H9 (cell line): ENCODE measurements around the gene CEP128. TPM values are rescaled to one million over a fixed set of nuclear protein-coding genes. Genes with fewer than 3 reads are reported as not detected.

Experiments used
- DNase-seq: peaks from one replicate; pipeline ENCODE4 v3.0.0-alpha.2; 2017
- H2AFZ ChIP-seq: one replicate; pipeline ENCODE4 v1.6.1; 2013; ENCODE audit warnings: mild to moderate bottlenecking, low read length, control low read depth, moderate library complexity
- H2AK5ac ChIP-seq: 2 replicates; pipeline ENCODE4 v1.6.1; 2013; ENCODE audit warnings: low read length, control low read depth, mixed read lengths; ENCODE audit not compliant: insufficient read length
- H2BK120ac ChIP-seq: one replicate; pipeline ENCODE4 v1.6.1; 2013; ENCODE audit warnings: low read depth, mild to moderate bottlenecking, low read length, control low read depth, inconsistent platforms; ENCODE audit not compliant: poor library complexity, severe bottlenecking
- H2BK12ac ChIP-seq: 2 replicates; pipeline ENCODE4 v1.6.1; 2013; ENCODE audit warnings: low read length, control low read depth, mixed read lengths, low read depth; ENCODE audit not compliant: insufficient read length
- H2BK15ac ChIP-seq: 2 replicates; pipeline ENCODE4 v1.6.1; 2013; ENCODE audit warnings: low read depth, low read length, control low read depth
- H2BK20ac ChIP-seq: one replicate; pipeline ENCODE4 v1.6.1; 2013; ENCODE audit warnings: low read depth, mild to moderate bottlenecking, low read length, control low read depth, inconsistent platforms; ENCODE audit not compliant: poor library complexity, severe bottlenecking
- H2BK5ac ChIP-seq: 2 replicates; pipeline ENCODE4 v1.6.1; 2013; ENCODE audit warnings: low read length, control low read depth, mixed read lengths; ENCODE audit not compliant: insufficient read length
- H3K14ac ChIP-seq: 2 replicates; pipeline ENCODE4 v1.6.1; 2013; ENCODE audit warnings: low read length, control low read depth; ENCODE audit not compliant: insufficient read depth
- H3K18ac ChIP-seq: 2 replicates; pipeline ENCODE4 v1.6.1; 2013; ENCODE audit warnings: low read depth, mild to moderate bottlenecking, mixed read lengths, low read length, control low read depth; ENCODE audit not compliant: insufficient read length
- H3K23ac ChIP-seq: 2 replicates; pipeline ENCODE4 v1.6.1; 2013; ENCODE audit warnings: low read length, control low read depth, mixed read lengths, low read depth; ENCODE audit not compliant: insufficient read length
- H3K23me2 ChIP-seq: 2 replicates; pipeline ENCODE4 v1.6.1; 2013; ENCODE audit warnings: low read depth, mild to moderate bottlenecking, mixed read lengths, low read length, control low read depth; ENCODE audit not compliant: insufficient read length, poor library complexity, severe bottlenecking
- H3K27ac ChIP-seq: 2 replicates; pipeline ENCODE4 v1.5.1; 2013; ENCODE audit warnings: low read length, control low read depth, mixed read lengths, low read depth; ENCODE audit not compliant: insufficient read length
- H3K27me3 ChIP-seq: 2 replicates; pipeline ENCODE4 v1.6.1; 2013; ENCODE audit warnings: low read length, control low read depth, inconsistent platforms; ENCODE audit not compliant: insufficient read depth
- H3K4ac ChIP-seq: 2 replicates; pipeline ENCODE4 v1.6.1; 2013; ENCODE audit warnings: low read depth, mild to moderate bottlenecking, control low read depth, inconsistent platforms, low read length, moderate library complexity
- H3K4me1 ChIP-seq: 2 replicates; pipeline ENCODE4 v1.6.1; 2013; ENCODE audit warnings: low read length, control low read depth, inconsistent platforms; ENCODE audit not compliant: insufficient read depth
- H3K4me2 ChIP-seq: 2 replicates; pipeline ENCODE4 v1.6.1; 2013; ENCODE audit warnings: low read length, control low read depth, mixed read lengths; ENCODE audit not compliant: insufficient read length, insufficient read depth
- H3K56ac ChIP-seq: 2 replicates; pipeline ENCODE4 v1.6.1; 2013; ENCODE audit warnings: low read depth, mild to moderate bottlenecking, mixed read lengths, low read length, control low read depth; ENCODE audit not compliant: insufficient read length
- H3K79me1 ChIP-seq: 2 replicates; pipeline ENCODE4 v1.6.1; 2013; ENCODE audit warnings: low read depth, mild to moderate bottlenecking, moderate library complexity, low read length, control low read depth, inconsistent platforms; ENCODE audit not compliant: insufficient read depth, poor library complexity, severe bottlenecking
- H3K79me2 ChIP-seq: 2 replicates; pipeline ENCODE4 v1.6.1; 2013; ENCODE audit warnings: low read length, control low read depth, inconsistent platforms; ENCODE audit not compliant: insufficient read depth
- H3K9ac ChIP-seq: 2 replicates; pipeline ENCODE4 v1.6.1; 2013; ENCODE audit warnings: low read length, control low read depth, mixed read lengths; ENCODE audit not compliant: insufficient read length; ENCODE audit errors: extremely low read depth
- H3K9me3 ChIP-seq: one replicate; pipeline ENCODE4 v1.6.1; 2013; ENCODE audit warnings: low read depth, low read length, inconsistent platforms; ENCODE audit not compliant: control insufficient read depth
- H3T11ph ChIP-seq: one replicate; pipeline ENCODE4 v1.6.1; 2013; ENCODE audit warnings: mild to moderate bottlenecking, low read length, control low read depth, inconsistent platforms
- H4K20me1 ChIP-seq: one replicate; pipeline ENCODE4 v1.6.1; 2013; ENCODE audit not compliant: control insufficient read depth, insufficient read length, insufficient read depth
- H4K5ac ChIP-seq: 2 replicates; pipeline ENCODE4 v1.6.1; 2013; ENCODE audit warnings: low read depth, mild to moderate bottlenecking, mixed read lengths, low read length, control low read depth; ENCODE audit not compliant: insufficient read length
- H4K8ac ChIP-seq: replicated peaks from 2 replicates; pipeline ENCODE4 v1.6.1; 2013; ENCODE audit warnings: low read length, control low read depth, mixed read lengths, low read depth; ENCODE audit not compliant: insufficient read length
- H4K91ac ChIP-seq: 2 replicates; pipeline ENCODE4 v1.6.1; 2013; ENCODE audit warnings: low read depth, mild to moderate bottlenecking, moderate library complexity, mixed read lengths, low read length, control low read depth; ENCODE audit not compliant: insufficient read length
- H3K27ac Mint-ChIP-seq, 3 experiments: 2 replicates in 2 of 3; 3 replicates in 1 of 3; pipeline ENCODE4 v1.8.0; 2020 to 2021; ENCODE audit warnings: mixed read lengths in 3 of 3, mild to moderate bottlenecking in 1 of 3, moderate library complexity in 1 of 3
- H3K27me3 Mint-ChIP-seq: 2 replicates; pipeline ENCODE4 v1.8.0; 2021; ENCODE audit warnings: low read depth, mild to moderate bottlenecking, moderate library complexity, mixed read lengths
- H3K36me3 Mint-ChIP-seq, 3 experiments: 2 replicates in 2 of 3; 3 replicates in 1 of 3; pipeline ENCODE4 v1.8.0; 2020 to 2021; ENCODE audit warnings: low read depth in 3 of 3, mixed read lengths in 3 of 3; ENCODE audit not compliant: insufficient read depth in 1 of 3
- H3K4me1 Mint-ChIP-seq, 2 experiments: 2 replicates each; pipeline ENCODE4 v1.8.0; 2020; ENCODE audit warnings: mixed read lengths in 2 of 2
- H3K4me3 Mint-ChIP-seq, 2 experiments: 2 replicates in 1 of 2; 3 replicates in 1 of 2; pipeline ENCODE4 v1.8.0; 2020 to 2021; ENCODE audit warnings: mild to moderate bottlenecking in 2 of 2, mixed read lengths in 2 of 2, moderate library complexity in 1 of 2
- H3K9me3 Mint-ChIP-seq, 2 experiments: 2 replicates in 1 of 2; 3 replicates in 1 of 2; pipeline ENCODE4 v1.8.0; 2020; ENCODE audit warnings: mild to moderate bottlenecking in 2 of 2, mixed read lengths in 2 of 2, moderate library complexity in 1 of 2
- CTCF ChIP-seq: fragments of 200-600 bp; sonication (generic); conservative IDR thresholded peaks from 3 replicates; pipeline ENCODE4 v1.8.0; 2021; ENCODE audit warnings: antibody characterized with exemption, mild to moderate bottlenecking
- WGBS: extraction: QIAGEN DNeasy Blood & Tissue Kit; methylation state at CpG from one replicate; pipeline ENCODE4 v1.1.7; 2013; ENCODE audit warnings: missing lambda C conversion rate, low lambda C conversion rate, mixed read lengths; ENCODE audit not compliant: insufficient read length; ENCODE audit errors: extremely low coverage; 5-methylcytosine and 5-hydroxymethylcytosine counted together
- total RNA-seq: library from RNA; stranded (reverse); gene quantifications from 2 replicates; pipeline ENCODE4 v1.2.1, GENCODE V29; 2021

CEP128 gene
- total RNA-seq, 1 experiment from 2014 or later, result 16.3 TPM

GRCh38 chr14:80585506-80585835 lies 356.1 kb downstream of the CEP128 start:
- no peaks in the 10 kb centered on the region for H4K20me1 ChIP-seq
- no peak overlapping the region for H2BK15ac ChIP-seq
- H4K8ac ChIP-seq, result no peak overlapping the region
- H4K5ac ChIP-seq, result no peak overlapping the region
- H2AFZ ChIP-seq, result no peak overlapping the region
- H3K4me2 ChIP-seq, result no peak overlapping the region
- no peaks in the 10 kb centered on the region for H3K9me3 ChIP-seq
- no peak overlapping the region for H3K27ac Mint-ChIP-seq
- H2AK5ac ChIP-seq, result no peak overlapping the region
- no peaks in the 10 kb centered on the region for H3K4me1 ChIP-seq
- no peak overlapping the region for H3K18ac ChIP-seq
- H2BK120ac ChIP-seq, result no peak overlapping the region
- no peak for DNase-seq
- H3K79me2 ChIP-seq, result no peaks in the 10 kb centered on the region
- no peaks in the 10 kb centered on the region for H3K23me2 ChIP-seq
- no peaks in the 10 kb centered on the region for H3K79me1 ChIP-seq
- H3K56ac ChIP-seq, result no peak overlapping the region
- H4K91ac ChIP-seq, result no peak overlapping the region
- H3K36me3 Mint-ChIP-seq, result no peaks in the 10 kb centered on the region
- no peak overlapping the region for H3K9ac ChIP-seq
- no peak overlapping the region for H2BK5ac ChIP-seq
- H3K9me3 Mint-ChIP-seq, result peaks cover 0 to 2% of the 10 kb centered on the region in 2 experiments; a peak in 1 of 5 replicates
- no peak overlapping the region for H3K27ac ChIP-seq
- H3K4me1 Mint-ChIP-seq, result no peaks in the 10 kb centered on the region
- H3K4ac ChIP-seq, result no peak overlapping the region
- no peak for TF ChIP-seq CTCF
- no peaks in the 10 kb centered on the region for H3K27me3 ChIP-seq
- H3K27me3 Mint-ChIP-seq, result no peaks in the 10 kb centered on the region
- no peak overlapping the region for H3K23ac ChIP-seq
- H3K4me3 Mint-ChIP-seq, result no peak overlapping the region
- no peak overlapping the region for H3T11ph ChIP-seq
- no peak overlapping the region for H3K14ac ChIP-seq
- H2BK12ac ChIP-seq, result no peak overlapping the region
- no peak overlapping the region for H2BK20ac ChIP-seq
- WGBS, result no CpG with 5 or more reads among the region's 1 CpG
